Muscle of leg (tissue), 11 donors: ENCODE measurements around the gene CHST2. TPM values are rescaled to one million over a fixed set of nuclear protein-coding genes. Genes with fewer than 3 reads are reported as not detected.

ENCODE experiments used
- DNase-seq: peaks from one replicate; pipeline ENCODE4 v3.0.0; 2013
- H3K27ac ChIP-seq: one replicate; pipeline ENCODE4 v1.5.1; 2013; ENCODE audit warnings: mild to moderate bottlenecking, low read length, control low read depth
- H3K27me3 ChIP-seq: one replicate; pipeline ENCODE4 v1.6.1; 2013; ENCODE audit warnings: low read length; ENCODE audit not compliant: control insufficient read depth, insufficient read depth
- H3K36me3 ChIP-seq: one replicate; pipeline ENCODE4 v1.6.1; 2013; ENCODE audit warnings: low read length; ENCODE audit not compliant: control insufficient read depth, insufficient read depth
- H3K4me1 ChIP-seq: one replicate; pipeline ENCODE4 v1.6.1; 2013; ENCODE audit warnings: low read length; ENCODE audit not compliant: control insufficient read depth, insufficient read depth
- H3K4me3 ChIP-seq: one replicate; pipeline ENCODE4 v1.5.1; 2013; ENCODE audit warnings: low read length, control low read depth
- H3K9me3 ChIP-seq: replicated peaks from 2 replicates; pipeline ENCODE4 v1.6.1; 2013; ENCODE audit warnings: low read depth, low read length; ENCODE audit not compliant: control insufficient read depth
- WGBS: methylation state at CpG from one replicate; pipeline ENCODE4 v1.1.5; 2013; ENCODE audit warnings: missing lambda C conversion rate; ENCODE audit not compliant: insufficient coverage; 5-methylcytosine and 5-hydroxymethylcytosine counted together
- polyA plus RNA-seq, 8 donors: library from polyadenylated mRNA; unstranded; fragments of 120-200 nt; gene quantifications; one replicate each; pipeline versions ENCODE4 v1.2.1 to v1.2.3, GENCODE V29; 2013; ENCODE audit warnings: inconsistent platforms in 1 of 8, low replicate concordance in 1 of 8; ENCODE audit not compliant: insufficient read length in 8 of 8, insufficient read depth in 1 of 8
- total RNA-seq: library from RNA; stranded (reverse); fragments of 120-200 nt; gene quantifications from one replicate; pipeline ENCODE4 v1.2.4, GENCODE V29; 2013

Gene CHST2
- total and polyA plus RNA-seq, 9 donors: 3.2 to 10.8 (median 6.3) TPM

DNA sequence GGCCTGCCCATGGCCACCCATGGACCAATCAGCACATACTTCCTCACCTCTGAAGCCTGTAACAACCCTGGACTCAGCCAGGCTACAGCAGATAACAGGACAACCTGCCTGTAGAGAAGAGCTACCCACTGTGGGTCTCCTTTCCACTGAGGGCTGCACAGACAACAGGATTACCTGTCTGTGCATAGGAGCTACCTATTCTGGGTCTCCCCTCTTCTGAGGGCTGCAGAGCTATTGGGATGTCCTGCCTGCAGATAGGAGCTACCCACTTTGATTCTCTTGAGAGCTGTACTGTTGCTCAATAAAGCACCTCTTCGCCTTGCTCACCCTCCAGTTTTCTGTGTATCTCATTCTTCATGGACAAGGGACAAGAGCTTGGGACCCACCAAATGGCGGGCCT, 23.8 kb upstream of the CHST2 start:
- no peak overlapping the region for H3K4me3 ChIP-seq
- no peak for DNase-seq
- H3K9me3 ChIP-seq: peaks cover 4% of the 10 kb centered on the region
- peaks cover 7% of the 10 kb centered on the region for H3K4me1 ChIP-seq
- H3K36me3 ChIP-seq: no peaks in the 10 kb centered on the region
- no peaks in the 10 kb centered on the region for H3K27me3 ChIP-seq
- no peak overlapping the region for H3K27ac ChIP-seq
- 100% methylated on average over 1 of the region's 2 CpGs for WGBS

DNA sequence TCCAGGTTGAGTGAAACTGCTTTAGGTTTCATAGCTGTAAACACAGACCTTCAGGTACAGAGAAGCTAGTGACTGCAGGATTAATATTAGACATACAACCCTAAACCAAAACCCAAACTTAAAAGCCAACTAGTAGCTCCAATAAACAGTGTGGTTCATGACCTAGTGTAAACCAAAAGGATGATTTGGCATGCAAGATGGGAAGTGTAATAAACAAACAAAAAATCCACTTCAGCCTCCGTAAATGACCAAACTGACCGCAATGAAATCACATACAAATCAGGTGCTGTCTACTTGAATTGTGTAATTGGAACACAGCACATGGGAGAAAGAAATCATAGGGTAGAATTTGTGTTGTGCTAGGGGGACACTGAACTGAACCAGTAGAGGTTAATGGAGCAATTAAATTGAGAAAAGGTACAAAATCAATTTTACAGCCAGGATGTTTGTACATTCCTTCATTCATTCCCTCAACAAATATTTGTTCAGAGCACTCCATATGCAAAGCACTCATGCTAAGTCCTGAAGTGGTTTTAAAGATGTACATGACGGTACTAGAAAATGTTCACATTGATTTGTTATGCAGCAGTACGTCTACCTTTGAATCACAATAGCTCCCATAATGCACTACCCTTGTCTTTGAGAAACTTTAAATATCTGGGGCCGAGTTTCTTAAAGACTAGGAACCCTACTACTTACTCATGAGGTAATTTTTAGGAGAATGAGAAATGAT, 21.4 kb upstream of the CHST2 start:
- no peaks in the 10 kb centered on the region for H3K36me3 ChIP-seq
- no peak overlapping the region for H3K4me3 ChIP-seq
- H3K27me3 ChIP-seq: no peaks in the 10 kb centered on the region
- H3K4me1 ChIP-seq: peaks cover 3% of the 10 kb centered on the region
- DNase-seq: no peak
- H3K9me3 ChIP-seq: peaks cover 4% of the 10 kb centered on the region
- H3K27ac ChIP-seq: no peak overlapping the region
- WGBS: no CpG with 5 or more reads among the region's 5 CpGs

DNA sequence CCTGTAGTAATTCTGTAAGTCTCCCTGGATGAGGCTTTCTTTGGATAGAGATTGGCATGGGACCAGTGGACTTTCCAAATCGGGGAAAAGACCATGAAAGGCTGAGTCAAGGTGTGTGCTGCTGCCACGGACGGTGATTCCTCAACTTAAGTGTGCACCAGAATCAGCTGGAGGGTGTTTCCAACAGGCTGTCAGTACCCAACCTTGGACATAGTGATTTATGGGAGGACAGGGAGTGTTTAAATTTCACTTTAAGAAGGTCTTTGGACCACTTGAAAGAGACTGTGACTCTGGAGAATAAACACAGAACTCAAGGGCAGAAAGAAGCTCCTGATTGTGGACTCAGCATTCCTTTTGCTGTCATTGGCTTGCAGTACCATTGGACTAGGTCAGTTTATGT, 20.4 kb upstream of the CHST2 start:
- H3K4me3 ChIP-seq: no peak overlapping the region
- peaks cover 3% of the 10 kb centered on the region for H3K4me1 ChIP-seq
- no peaks in the 10 kb centered on the region for H3K27me3 ChIP-seq
- H3K9me3 ChIP-seq: peaks cover 4% of the 10 kb centered on the region
- 57% methylated on average over 3 of the region's 3 CpGs for WGBS
- peak; percentile 22 for DNase-seq
- no peaks in the 10 kb centered on the region for H3K36me3 ChIP-seq
- H3K27ac ChIP-seq: no peak overlapping the region

DNA sequence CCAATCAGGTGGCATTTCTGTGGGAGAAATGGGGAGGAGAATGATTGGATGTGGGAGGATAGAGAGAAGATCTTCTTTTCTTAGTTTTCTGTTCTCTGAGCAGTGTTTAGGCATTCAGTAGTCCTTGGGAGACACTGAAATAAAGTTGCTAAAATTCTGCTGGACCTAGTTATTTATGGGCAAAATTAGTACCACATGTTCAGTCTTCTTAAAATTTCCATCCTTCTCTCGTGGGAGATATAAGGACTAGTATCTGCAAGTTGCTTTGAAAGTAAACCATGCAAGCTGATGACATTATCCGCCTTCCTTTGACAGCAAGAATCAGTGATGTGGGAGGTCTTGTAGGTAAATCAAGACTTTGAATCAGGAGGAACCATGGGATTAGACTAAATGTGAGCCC, 19.9 kb upstream of the CHST2 start:
- peak; percentile 43 for DNase-seq
- Histone ChIP-seq H3K9me3 (peaks cover 8% of the 10 kb centered on the region), H3K27me3 (no peaks in the 10 kb centered on the region), H3K36me3 (no peaks in the 10 kb centered on the region), H3K4me3 (no peak overlapping the region), H3K27ac (no peak overlapping the region), H3K4me1 (peaks cover 3% of the 10 kb centered on the region)
- WGBS: 17% methylated on average over 1 of the region's 2 CpGs

DNA sequence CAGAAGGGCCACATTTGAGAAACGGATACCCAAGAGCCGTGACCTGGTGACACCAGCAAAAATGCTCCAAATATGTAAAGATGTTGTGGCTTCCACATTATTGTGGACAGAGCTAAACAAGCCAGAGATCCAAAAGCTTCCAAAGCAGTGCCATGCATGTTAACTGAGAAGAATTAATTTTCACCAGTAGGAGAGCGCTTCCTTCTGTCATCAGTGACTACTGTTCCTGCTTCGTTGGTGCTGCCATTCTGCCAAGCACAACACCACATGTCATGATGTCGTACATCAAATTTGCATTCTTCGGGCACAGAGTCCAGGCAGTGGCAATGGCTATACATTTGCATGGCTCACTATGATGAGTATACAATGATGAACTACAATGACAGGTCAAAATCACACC, 19.1 kb upstream of the CHST2 start:
- Histone ChIP-seq H3K4me3 (no peak overlapping the region), H3K4me1 (peaks cover 3% of the 10 kb centered on the region), H3K9me3 (peaks cover 16% of the 10 kb centered on the region), H3K27me3 (no peaks in the 10 kb centered on the region), H3K36me3 (no peaks in the 10 kb centered on the region), H3K27ac (no peak overlapping the region)
- 79% methylated on average over 4 of the region's 6 CpGs for WGBS
- peak; percentile 48 for DNase-seq

DNA sequence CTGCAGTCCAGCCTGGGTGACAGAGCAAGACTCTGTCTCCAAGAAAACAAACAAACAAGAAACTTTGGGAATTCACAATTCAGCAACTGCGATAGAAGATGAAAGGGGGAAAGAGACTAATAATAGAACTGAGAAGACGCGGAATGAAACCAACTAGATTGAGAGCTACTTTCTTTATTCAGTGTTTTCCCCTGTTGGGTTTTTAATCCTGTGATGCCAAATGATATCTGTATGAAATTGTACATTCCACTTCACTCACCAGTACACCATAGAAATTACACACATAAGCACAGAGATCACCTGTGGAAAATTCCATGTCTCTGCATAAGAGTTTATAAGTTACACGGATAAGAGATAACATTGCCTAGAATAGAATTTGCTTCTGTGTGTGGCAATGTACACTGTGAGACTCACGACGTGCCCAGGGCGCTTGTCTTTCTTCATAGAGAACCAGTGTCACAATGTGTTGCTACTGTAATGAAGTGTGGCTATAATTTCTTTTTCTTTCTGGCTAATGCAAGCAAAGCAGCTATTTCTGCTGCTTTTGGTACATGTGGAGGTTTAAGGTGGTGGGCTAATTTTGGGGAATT, 17.7 kb upstream of the CHST2 start:
- no peak for DNase-seq
- H3K27ac ChIP-seq: no peak overlapping the region
- 83% methylated on average over 3 of the region's 7 CpGs for WGBS
- peaks cover 3% of the 10 kb centered on the region for H3K4me1 ChIP-seq
- no peak overlapping the region for H3K4me3 ChIP-seq
- no peaks in the 10 kb centered on the region for H3K36me3 ChIP-seq
- H3K9me3 ChIP-seq: peaks cover 16% of the 10 kb centered on the region
- no peaks in the 10 kb centered on the region for H3K27me3 ChIP-seq

DNA sequence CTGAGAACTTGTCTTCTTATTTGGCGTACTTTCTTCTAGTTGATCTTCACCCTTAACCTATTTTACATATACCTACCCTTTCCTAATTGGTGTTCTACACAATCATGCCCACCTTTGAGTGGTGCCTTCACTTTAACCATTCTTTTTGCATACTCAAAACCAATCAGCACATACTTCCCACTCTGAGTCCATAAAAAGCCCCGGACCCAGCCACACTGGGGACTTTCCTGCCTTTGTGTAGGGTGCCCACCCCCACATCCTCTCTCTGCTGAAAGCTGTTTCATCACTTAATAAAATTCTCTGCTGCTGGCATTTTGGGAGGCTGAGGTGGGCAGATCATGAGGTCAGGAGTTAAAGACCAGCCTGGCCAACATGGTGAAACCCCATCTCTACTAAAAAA, 15.9 kb upstream of the CHST2 start:
- Histone ChIP-seq H3K27ac (no peak overlapping the region), H3K4me3 (no peak overlapping the region), H3K36me3 (no peaks in the 10 kb centered on the region), H3K4me1 (peaks cover 3% of the 10 kb centered on the region), H3K9me3 (peaks cover 16% of the 10 kb centered on the region), H3K27me3 (no peaks in the 10 kb centered on the region)
- no peak for DNase-seq
- 88% methylated on average over 2 of the region's 2 CpGs for WGBS

DNA sequence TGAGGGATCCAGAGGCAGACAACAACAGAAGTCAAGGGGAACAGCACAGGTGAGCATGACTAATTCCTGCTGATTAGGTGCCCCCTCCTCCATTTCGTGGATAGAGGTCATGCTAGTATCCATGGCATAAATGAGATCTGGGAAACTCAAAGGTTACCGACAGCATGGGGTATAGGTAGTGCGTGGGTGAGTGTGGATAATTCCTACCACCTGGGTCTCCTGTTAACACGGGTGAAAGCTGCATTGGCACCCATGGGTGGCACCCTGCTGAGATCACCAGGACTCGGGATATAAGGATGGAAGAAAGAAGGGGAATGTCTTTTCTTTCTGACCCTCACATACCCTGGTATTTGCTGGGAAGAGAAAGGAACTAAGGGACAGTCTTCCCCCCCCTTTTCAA, 14.4 kb upstream of the CHST2 start:
- Histone ChIP-seq H3K9me3 (peaks cover 16% of the 10 kb centered on the region), H3K36me3 (no peaks in the 10 kb centered on the region), H3K4me3 (no peak overlapping the region), H3K27ac (no peak overlapping the region), H3K4me1 (no peaks in the 10 kb centered on the region), H3K27me3 (no peaks in the 10 kb centered on the region)
- WGBS: 80% methylated on average over 2 of the region's 5 CpGs
- no peak for DNase-seq

DNA sequence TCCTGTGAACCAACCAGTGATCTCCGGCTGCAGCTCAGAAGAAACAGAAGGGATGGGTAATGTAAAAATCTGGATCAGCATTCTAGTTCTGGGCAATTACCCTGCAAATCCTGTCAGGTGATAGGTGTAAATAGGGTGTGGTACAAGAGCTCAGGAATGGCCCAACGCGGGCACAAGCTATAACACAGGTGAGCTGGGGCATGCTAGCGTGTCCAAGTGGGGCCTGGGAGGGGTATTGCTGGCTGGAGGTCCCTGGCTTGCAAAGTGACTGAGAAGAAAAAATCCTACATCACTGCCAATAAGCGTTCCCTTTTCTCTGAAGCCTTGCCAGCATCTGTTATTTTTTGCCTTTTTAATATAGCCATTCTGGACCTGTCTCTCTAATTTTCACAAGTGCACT, 9.7 kb upstream of the CHST2 start:
- 68% methylated on average over 4 of the region's 5 CpGs for WGBS
- Histone ChIP-seq H3K4me3 (no peak overlapping the region), H3K9me3 (peaks cover 10% of the 10 kb centered on the region), H3K4me1 (no peaks in the 10 kb centered on the region), H3K27me3 (no peaks in the 10 kb centered on the region), H3K36me3 (no peaks in the 10 kb centered on the region), H3K27ac (no peak overlapping the region)
- no peak for DNase-seq

DNA sequence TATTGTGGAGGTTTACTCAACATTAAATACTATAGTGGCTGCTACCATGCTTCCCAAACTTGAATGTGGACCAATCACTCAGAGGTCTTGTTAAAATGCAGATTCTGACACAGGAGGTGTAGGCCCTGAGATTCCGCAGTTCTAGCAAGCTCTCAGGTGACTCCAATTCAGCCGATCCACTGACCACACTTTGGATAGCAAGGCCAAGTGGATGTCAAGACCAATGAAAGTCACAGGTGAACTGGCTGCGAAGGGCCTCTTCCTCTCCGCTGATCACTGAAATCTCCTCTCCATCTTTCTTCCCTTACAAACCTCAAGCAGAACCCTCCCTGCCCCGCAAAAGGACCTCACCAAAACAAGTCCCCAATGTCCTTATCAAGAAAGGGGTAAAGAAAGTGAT, 9.2 kb upstream of the CHST2 start:
- WGBS: 91% methylated on average over 3 of the region's 5 CpGs
- Histone ChIP-seq H3K4me1 (no peaks in the 10 kb centered on the region), H3K36me3 (no peaks in the 10 kb centered on the region), H3K27ac (no peak overlapping the region), H3K9me3 (peaks cover 4% of the 10 kb centered on the region), H3K27me3 (no peaks in the 10 kb centered on the region), H3K4me3 (no peak overlapping the region)
- no peak for DNase-seq
